ENCODE data around the gene CYTH1.
"Not testable (repeated sequence)": the region's sequence is repeated elsewhere in the genome, so short reads cannot be mapped to it uniquely, and the experiment has no call there.

The CYTH1 gene

DNA sequence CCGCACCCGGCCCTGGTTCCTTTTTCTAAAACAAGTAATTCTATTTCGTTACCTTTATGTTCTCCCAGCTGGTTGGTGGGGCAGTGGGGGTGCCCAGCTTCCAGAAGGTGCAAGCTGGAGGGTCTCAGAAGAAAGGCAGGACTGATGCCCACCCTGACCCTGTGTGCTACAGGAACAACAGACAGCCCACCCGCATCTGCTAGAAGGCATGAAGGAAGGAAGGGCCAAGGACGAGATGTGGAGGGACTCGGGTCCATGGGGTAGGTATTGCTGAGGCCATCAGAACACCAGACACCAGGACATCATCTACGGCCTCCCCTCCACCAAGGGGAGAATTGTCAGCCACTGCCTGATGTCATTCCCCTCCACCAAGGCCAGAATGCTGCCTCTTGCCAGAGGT, 6.4 kb upstream of the CYTH1 start:
- no peak for DNase-seq (ENCODE audit: low read depth, low spot score)

DNA sequence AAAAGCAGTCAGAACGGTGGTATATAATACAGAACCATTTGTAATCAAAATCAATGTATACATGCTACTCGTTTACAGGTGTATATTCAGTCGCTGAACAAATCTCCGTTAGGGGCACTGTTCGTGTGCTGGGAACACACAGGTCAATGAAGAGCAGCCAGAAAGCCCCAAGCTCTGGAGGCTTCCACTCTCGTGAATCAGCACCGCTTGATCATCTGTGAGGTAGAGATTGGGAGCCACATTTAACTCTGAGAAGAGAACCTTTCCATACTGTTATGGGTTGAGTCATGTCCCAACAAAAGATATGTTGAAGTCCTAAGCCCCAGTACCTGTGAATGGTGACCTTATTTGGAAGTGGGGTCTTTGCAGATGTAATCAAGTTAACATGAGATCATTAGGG, 5.4 kb upstream of the CYTH1 start:
- no peak for DNase-seq (ENCODE audit: low read depth, low spot score)

DNA sequence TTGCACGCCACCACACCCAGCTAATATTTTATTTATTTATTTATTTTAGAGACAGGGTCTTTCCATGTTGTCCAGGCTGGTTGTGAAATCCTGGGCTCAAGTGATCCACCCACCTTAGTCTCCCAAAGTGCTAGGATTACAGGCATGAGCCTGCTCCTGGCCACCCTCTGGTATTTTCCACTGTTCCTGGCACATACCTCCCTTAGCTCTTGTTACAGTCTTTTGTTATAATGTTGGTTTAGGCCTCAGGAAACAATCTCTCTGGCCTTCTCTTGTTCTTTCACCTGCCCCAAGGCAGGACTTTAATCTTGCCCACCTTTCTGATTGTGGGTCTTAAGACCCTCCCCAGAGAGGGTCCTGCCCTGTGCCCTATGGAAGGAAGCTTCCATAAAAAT, 3.6 kb upstream of the CYTH1 start:
- no peak for DNase-seq (ENCODE audit: low read depth, low spot score)

DNA sequence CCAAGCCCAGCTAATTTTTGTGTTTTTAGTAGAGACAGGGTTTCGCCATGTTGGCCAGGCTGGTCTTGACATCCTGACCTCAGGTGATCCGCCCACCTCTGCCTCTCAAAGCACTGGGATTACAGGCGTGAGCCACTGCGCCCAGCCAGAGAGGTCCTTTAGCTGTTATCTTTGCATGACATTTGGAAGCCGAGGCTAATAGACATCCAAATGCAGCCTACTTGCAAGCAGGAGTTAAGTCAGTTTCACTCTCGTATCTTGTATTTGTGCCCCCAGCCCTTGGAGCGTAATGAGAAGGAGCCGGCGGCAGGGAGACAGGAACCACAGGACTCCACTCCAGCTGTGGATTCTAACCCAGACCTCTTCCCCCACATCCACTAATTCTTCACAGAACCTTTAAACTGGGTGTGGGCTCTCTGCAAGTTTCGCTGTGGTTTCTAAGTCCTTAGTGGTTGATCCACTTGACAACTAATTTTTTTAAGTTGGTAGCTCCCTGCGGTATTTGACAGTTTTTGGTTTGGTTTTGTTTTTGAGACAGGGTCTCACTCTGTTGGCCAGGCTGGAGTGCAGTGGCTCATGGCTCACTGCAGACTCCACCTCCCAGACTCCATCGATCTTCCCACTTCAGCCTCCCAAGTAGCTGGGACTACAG, 3.1 kb upstream of the CYTH1 start:
- DNase-seq (ENCODE audit: low read depth, low spot score), result no peak

DNA sequence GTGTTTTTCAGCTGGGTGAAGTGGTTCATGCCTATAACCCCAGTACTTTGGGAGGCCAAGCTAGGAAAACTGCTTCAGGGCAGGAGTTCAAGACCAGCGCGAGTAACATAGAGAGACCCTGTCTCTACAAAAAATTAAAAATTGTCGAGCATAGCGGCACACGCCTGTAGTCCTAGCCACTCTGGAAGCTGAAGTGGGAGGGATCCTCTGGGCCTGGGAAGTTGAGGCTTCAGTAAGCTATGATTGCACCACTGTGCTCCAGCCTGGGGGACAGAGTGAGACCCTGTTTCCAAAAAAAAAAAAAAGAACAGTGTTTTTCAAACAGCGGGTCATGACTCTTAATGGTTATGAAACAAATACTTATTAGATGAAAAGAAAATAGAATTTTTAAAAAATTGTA, 2.3 kb upstream of the CYTH1 start:
- DNase-seq (ENCODE audit: low read depth, low spot score), result no peak

DNA sequence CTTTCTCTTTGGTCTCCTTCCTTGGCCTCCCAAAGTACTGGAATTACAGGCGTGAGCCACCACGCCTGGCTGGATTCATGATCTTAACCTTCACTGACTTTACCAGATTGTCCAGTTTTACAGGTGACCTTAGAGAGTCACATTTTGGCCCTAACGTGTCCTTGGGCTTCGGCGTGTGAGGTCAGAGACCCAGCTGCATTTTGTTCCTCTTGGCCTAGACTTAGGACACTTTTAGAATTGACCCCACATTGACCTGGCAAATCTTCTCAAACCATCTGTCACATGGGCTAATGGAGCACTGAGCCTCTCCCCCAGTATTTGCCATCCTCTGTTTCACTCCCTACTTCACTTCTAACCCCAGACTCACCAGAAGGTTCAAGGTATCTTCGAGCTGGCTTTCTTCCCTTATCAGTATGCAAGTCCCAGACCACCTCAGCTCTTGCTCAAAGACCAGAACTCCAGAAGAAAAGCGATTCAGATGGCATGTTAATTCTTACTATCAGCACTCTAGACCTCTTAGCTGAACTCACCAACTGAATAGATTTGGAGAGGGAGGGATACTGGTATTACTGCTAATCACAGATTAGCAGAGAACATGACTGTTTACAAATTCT, 1.7 kb upstream of the CYTH1 start:
- DNase-seq (ENCODE audit: low read depth, low spot score), result no peak

DNA sequence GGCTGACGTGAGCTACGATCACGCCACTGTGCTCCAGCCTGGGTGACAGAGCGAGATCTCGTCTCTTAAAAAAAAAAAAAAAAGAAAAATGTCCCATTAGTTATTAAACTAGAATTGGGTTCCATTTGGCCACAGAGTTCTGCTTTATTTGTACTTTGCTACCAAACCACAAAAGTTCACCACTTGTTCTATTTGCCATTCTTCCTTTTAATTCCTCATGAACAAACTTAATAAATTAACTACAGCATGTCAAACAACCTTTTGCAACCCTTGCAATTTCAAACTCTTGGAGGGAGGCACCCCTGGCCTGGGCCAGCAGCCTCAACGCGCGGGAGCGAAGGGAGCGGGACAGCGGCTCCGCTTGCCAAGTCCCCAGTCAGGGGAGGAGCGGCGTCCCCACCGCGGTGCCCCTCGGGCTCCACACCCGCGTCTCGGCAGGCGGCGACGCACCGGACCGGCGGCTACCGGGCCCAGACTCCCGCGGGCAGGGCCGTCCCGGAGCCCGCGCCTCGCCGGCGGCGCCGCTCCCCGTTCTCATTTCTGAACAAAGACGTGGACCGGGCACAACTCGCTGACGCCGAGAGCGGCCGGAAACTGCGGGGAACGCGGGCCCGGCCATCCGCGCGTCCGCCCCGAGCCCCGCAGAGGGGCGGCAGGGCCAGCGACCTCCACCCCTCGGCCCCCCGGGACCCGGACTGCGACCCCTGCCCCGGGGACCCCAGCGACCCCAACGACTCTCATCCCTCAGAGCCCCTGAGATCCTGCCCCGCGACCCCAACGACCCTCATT, 775 bp downstream of the CYTH1 start:
- peak; percentile 63 for DNase-seq (ENCODE audit: low read depth, low spot score)

DNA sequence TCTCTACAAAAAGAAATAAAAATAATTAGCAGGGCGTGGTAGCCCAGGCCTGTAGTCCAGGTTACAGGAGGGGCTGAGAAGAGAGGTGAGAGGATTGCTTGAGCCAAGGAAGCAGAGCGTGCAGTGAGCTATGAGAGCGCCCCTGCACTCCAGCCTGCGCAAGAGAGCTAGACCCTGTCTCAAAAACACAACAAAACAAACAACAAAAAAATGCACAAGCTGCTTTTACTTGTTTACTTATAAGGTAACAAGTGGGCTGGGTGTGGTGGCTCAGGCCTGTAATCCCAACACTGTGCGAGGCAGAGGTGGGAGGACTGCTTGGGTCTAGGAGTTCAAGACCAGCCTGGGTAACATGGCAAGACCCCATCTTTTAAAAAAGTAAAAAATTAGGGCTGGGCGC, 1.7 kb downstream of the CYTH1 start:
- DNase-seq (ENCODE audit: low read depth, low spot score), result no peak

DNA sequence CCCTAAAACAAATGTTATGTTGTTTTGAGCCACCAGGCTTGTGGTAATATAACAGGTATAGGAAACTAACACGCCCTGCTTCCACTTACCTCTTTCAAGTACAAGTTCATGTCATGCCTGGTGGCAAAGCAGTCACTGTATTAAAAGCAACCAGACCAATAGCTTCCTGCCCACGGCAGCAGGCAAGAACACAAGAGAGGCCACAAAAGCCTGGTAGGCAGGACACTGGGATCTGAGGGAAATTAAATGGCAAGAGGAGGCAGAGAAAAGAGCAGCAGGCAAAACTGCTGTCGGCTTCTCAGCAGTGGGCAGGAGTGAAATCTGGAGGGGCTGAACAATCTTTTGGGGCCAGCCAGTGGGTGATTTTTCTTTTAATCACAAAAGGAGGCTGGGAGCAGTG, 2.2 kb downstream of the CYTH1 start:
- no peak for DNase-seq (ENCODE audit: low read depth, low spot score)

DNA sequence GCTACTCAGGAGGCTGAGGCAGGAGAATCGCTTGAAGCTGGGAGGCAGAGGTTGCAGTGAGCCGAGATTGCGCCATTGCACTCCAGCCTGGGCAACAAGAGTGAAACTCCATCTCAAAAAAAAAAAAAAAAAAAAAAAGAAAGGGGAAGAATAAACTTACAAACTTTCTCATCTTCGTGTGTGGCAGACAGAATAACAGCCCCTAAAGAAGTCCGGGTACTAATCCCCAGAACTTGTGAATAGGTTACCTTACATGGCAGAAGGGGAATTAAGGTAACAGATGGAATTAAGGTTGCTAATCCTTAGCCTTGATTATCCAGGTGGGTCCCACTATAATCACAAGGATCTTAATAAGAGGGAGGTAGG, 2.8 kb downstream of the CYTH1 start:
- not testable (repeated sequence) for DNase-seq (ENCODE audit: low read depth, low spot score)

DNA sequence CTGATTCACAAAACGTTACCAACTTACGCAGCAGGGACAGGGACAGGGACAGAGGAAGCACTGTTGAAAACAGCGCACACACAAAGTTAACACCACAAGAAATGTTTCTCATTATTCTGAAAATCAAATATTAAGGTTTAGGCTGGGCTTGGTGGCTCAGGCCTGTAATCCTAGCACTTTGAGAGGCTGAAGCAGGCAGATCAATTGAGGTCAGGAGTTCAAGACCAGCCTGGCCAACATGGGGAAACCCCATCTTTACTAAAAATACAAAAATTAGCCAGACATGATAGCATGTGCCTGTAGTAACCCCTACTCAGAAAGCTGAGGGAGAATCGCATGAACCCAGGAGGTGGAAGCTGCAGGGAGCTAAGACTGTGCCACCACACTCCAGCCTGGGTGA, 4.2 kb downstream of the CYTH1 start:
- no peak for DNase-seq (ENCODE audit: low read depth, low spot score)

DNA sequence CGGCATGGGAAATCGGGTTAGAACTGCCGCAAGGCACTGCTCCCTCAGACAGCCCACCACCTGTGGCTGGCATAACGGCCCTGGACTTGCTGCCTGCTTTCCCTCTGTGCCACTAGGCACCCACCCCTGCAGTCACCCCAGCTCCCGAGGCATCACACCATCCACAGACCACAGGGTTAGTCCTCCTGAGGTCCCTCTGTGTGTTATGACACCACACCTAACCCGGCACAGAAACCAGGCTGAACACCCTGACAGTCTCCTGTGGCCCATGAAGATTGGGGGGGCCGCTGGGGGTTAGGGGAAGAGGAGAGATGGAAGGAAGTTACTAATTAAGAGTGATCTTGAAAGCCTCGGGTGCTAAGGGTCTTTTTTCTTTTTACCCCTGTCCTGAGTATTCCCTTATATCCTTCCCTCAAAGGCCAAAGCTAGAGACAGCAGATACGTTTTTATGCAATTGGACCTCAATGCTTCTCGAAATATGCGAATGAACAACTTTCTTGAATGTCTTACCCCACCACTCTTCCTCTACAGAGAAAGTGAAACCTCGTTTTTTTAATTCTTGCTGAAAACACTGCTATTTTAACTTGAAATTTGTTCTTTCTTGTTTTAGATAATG, 7.0 kb downstream of the CYTH1 start:
- no peak for DNase-seq (ENCODE audit: low read depth, low spot score)

DNA sequence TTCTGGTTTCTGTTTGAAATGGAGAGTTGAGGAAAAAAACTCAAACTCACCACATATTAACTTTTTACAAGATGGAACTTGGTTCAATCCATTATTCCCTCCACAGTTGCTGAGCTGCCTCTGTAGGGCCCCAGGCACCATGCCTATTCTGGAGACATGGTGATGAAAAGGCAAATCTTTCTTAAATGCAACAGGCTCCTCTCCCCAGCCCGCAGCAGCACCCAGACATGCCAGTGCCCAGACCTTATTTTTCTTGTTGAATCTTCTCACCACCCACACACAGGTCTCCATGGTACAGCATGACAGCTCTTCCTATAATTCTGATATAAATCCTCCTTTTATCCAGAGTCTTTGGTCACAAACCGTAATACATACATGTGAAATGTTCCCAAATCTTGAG, 7.6 kb downstream of the CYTH1 start:
- no peak for DNase-seq (ENCODE audit: low read depth, low spot score)

DNA sequence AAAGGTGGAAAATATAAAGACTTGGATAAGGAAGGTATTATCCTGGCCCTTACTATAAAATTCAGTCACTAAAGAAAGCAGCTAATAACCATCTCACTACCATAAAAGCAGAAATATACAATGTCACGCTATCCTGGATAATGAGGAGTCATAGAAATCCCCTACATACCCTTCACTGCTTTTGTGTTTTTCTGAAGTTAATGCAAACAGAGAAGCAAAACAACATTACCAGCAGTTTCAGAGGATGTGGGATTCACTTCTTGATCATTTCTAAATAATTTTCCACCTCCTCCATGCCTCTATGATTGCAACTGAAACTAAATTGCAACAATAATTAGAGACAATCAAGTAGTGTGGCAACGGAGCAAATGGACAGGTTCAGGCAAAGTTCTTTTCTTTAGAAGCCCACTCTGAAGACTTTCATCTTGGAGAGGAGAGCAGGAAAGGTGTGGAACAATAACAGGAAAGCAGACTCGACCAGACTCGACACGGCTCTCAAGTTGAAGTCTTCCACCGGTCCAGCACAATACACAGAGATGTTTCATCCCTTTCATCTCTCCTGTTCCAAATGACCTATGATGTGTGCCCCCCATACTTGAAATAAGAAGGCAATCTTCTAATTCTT, 10.2 kb downstream of the CYTH1 start:
- DNase-seq (ENCODE audit: low read depth, low spot score), result no peak

DNA sequence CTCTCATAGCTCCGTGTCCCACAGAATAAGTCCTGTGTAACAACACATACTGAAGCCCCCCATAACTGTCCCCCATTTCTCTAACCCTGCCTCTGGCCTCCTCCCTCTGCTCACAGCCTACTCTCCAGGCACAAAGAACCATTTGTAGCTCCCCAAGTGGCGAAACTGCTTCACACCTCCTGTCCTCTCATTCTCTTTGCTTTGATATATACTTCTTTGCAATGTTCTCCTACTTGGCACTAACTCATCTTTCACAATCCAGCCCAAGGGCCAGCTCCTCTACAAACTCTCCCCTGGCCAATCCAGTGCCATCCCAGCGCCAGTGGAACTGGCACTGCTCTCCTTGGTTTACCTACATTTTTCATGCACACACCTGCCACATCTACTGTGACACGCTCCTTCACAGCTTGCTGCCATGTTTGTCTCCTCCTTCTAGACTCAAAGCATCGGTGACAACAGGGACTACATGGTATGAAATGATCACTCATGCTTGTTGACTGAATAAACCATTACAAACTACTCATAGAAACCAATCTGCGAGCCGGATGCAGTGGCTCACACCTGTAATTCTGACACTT, 12.8 kb downstream of the CYTH1 start:
- DNase-seq (ENCODE audit: low read depth, low spot score), result no peak

DNA sequence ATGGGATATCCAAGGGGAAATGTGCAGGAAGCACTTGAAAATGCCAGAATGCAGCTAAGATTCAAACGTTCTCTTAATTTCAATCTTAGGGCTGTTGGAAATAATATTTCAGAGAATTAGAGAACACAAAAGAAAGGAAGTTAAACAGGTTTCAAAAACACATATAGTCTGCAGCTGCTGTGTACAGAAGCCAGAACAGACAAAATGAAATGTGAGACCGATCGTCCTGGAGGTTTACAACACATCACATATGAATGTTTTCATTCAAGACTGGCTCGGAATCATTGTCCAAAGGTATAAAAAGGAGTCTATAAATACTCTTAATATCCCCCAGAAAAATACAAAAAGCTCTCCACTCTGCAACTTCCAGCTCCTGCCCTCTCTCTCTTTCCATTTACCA, 14.3 kb downstream of the CYTH1 start:
- no peak for DNase-seq (ENCODE audit: low read depth, low spot score)

DNA sequence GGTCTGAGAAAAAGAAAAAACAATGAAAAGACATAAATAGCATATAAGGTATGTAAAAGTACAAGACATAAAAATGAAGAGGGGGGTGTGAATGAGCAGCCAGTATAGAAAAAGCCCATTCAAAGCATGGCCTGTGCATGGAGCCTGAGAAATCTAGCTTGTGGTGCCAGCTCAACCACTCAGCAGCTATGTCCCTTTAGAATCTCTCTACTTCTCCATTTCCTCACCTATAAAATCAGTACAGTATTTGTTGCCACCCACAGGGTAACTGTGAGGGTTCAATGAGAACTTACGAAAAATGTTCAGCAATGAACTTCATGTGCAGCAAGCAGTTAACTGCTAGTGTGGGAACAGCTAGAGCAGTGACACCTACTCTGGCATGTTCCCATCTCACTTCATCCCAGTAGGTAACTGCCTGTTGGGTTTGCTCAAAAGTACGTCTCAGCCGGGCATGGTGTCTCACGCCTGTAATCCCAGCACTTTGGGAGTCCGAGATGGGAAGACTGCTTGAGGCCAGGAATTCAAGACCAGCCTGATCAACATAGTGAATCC, 15.3 kb downstream of the CYTH1 start:
- DNase-seq (ENCODE audit: low read depth, low spot score), result no peak

DNA sequence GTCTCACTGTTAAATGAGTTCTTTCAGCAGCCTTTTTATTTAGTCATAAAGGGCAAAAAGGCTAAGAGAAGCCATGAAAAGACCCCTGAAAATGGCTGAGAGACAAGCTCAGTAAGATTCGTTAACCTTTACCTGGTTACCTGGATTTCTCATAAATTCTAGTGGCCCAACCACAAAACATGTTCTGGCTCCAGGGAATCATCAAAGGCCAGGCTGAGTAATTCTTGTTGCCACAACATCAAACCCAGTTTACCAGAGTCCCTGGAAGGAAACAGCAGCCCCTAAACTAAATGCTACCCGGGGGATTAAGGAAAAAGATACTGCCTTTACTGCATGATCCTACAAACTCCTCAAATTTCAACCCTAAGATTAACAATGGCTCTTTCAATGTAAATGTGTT, 15.8 kb downstream of the CYTH1 start:
- no peak for DNase-seq (ENCODE audit: low read depth, low spot score)

DNA sequence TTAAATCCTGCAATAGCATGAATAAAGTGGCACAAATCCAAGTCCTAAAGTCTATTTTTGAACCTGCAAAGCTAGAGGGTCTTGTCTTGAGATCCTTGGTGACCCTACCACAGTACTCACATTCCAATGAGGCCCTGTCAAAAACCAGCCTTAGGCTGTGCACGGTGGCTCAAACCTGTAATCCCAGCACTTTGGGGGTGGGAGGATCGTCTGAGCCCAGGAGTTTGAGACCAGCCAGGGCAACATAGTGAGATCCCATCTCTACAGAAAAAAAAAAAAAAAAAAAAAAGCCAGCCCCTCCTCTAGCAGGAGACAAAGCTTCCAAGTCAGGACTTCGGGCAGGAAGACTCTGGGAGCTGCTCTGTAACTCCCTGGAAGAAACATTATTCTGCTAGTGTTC, 16.3 kb downstream of the CYTH1 start:
- DNase-seq (ENCODE audit: low read depth, low spot score), result no peak

DNA sequence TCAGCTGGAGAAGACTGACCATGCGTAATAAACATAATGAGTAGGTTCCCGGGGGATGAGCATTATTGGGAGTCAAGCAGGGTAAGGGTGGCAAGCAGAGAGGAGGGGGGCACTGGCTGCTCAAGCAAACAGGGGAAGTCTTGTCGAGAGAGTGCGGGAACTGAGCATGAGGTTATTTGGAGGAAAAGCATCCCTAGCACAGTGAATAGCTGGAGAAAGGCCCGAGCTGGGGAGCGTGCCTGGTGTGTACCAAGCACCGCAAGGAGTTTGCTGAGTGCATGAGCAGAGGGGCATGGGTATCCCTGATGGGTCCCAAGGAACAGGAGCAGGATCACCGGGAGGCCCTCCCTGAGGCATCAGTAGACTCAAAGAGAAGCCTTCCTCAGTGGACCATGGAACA, 17.2 kb downstream of the CYTH1 start:
- no peak for DNase-seq (ENCODE audit: low read depth, low spot score)

DNA sequence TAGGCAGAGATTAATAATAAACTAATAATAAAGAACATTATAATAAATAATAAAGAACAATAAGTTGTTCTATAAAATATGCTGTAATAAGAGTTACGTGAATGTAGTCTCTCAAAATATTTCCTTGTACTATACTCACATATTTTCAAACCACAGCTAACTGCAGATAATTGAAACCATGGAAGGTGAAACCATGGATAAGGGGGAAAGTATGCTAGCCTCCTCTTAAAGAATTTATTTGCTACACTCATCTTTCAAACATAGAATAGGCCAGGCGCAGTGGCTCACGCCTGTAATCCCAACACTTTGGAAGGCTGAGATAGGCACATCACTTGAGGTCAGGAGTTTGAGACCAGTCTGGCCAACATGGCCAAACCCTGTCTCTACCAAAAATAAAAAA, 18.5 kb downstream of the CYTH1 start:
- no peak for DNase-seq (ENCODE audit: low read depth, low spot score)
